ENCODE data around the gene ACO1. TPM values are rescaled to one million over a fixed set of nuclear protein-coding genes. Genes with fewer than 3 reads are reported as not detected.

The ACO1 gene
- total and polyA plus RNA-seq, 4 donors: 12.5 to 47.1 (median 21.9) TPM

- peaks cover 0 to 2% (median 0%) of the 10 kb centered on the region in 3 donors for H3K27me3 ChIP-seq (ENCODE audit: control insufficient read depth in 3 of 3, insufficient read depth in 3 of 3, low read length in 2 of 3)
- H3K4me3 ChIP-seq: no peak overlapping the region
- TF ChIP-seq CTCF (IDR thresholded peaks at IDR 0.05; ENCODE audit: control extremely low read depth, extremely low read depth): no peak
- no peaks in the 10 kb centered on the region for H3K36me3 ChIP-seq (ENCODE audit: control insufficient read depth in 4 of 4, insufficient read depth in 4 of 4, low read length in 4 of 4)
- H3K9me3 ChIP-seq (ENCODE audit: control insufficient read depth in 4 of 4, insufficient read depth in 3 of 4, low read length in 3 of 4): no peaks in the 10 kb centered on the region
- no peak overlapping the region for H3K27ac ChIP-seq (ENCODE audit: low read depth in 1 of 2, low read length in 1 of 2)
- H3K4me1 ChIP-seq (ENCODE audit: control insufficient read depth in 5 of 5, insufficient read depth in 5 of 5, low read length in 5 of 5): no peaks in the 10 kb centered on the region
- WGBS, 2 donors: 78 to 85% methylated on average over 4 of the region's 4 CpGs
- DNase-seq: no peak
- H3K9ac ChIP-seq (ENCODE audit: insufficient read depth in 1 of 2, low read length in 2 of 2): no peak overlapping the region
- no peak for ATAC-seq (ENCODE audit: insufficient read depth, low FRiP score)
Measured at GRCh38 chr9:32359452-32359851, 25.0 kb upstream of the ACO1 start.

GRCh38 chr9:32360983-32361673 is 23.3 kb upstream of the ACO1 start:
- no peak for TF ChIP-seq CTCF (IDR thresholded peaks at IDR 0.05; ENCODE audit: control extremely low read depth, extremely low read depth)
- H3K9me3 ChIP-seq (ENCODE audit: control insufficient read depth in 4 of 4, insufficient read depth in 3 of 4, low read length in 3 of 4): no peaks in the 10 kb centered on the region
- 78 to 85% methylated on average over 5 of the region's 5 CpGs for WGBS, 2 donors
- DNase-seq (no peak), ATAC-seq (ENCODE audit: insufficient read depth, low FRiP score) (no peak)
- peaks cover 0 to 2% (median 0%) of the 10 kb centered on the region in 3 donors for H3K27me3 ChIP-seq (ENCODE audit: control insufficient read depth in 3 of 3, insufficient read depth in 3 of 3, low read length in 2 of 3)
- H3K36me3 ChIP-seq (ENCODE audit: control insufficient read depth in 4 of 4, insufficient read depth in 4 of 4, low read length in 4 of 4): no peaks in the 10 kb centered on the region
- no peaks in the 10 kb centered on the region for H3K4me1 ChIP-seq (ENCODE audit: control insufficient read depth in 5 of 5, insufficient read depth in 5 of 5, low read length in 5 of 5)
- no peak overlapping the region for H3K27ac ChIP-seq (ENCODE audit: low read depth in 1 of 2, low read length in 1 of 2)
- H3K4me3 ChIP-seq: no peak overlapping the region
- no peak overlapping the region for H3K9ac ChIP-seq (ENCODE audit: insufficient read depth in 1 of 2, low read length in 2 of 2)

DNA sequence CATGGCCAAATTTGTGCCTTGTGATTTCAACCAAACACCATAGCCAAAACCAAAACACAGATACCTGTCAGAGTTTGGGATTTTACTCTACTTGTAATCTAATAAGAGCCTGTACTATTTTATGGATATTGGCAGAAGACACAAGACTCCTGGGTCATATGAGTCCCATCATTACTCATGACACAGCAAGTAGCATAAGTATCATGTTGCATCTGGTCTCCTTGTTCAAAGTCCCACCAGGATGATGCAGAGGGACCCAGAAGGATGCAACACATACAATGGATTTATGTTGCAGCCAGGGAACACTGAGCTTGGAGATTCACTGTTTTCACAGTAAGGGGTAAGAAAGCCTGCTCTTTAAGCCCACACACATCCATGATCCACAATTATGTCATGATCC is 13.2 kb upstream of the ACO1 start:
- Histone ChIP-seq H3K4me3 (no peak overlapping the region), H3K9ac (ENCODE audit: insufficient read depth in 1 of 2, low read length in 2 of 2) (no peak overlapping the region), H3K27ac (ENCODE audit: low read depth in 1 of 2, low read length in 1 of 2) (no peak overlapping the region), H3K4me1 (ENCODE audit: control insufficient read depth in 5 of 5, insufficient read depth in 5 of 5, low read length in 5 of 5) (no peaks in the 10 kb centered on the region), H3K9me3 (ENCODE audit: control insufficient read depth in 4 of 4, insufficient read depth in 3 of 4, low read length in 3 of 4) (peaks cover 0 to 6% (median 0%) of the 10 kb centered on the region in 4 donors), H3K27me3 (ENCODE audit: control insufficient read depth in 3 of 3, insufficient read depth in 3 of 3, low read length in 2 of 3) (peaks cover 0 to 11% (median 0%) of the 10 kb centered on the region in 3 donors), H3K36me3 (ENCODE audit: control insufficient read depth in 4 of 4, insufficient read depth in 4 of 4, low read length in 4 of 4) (no peaks in the 10 kb centered on the region)
- DNase-seq (no peak), ATAC-seq (ENCODE audit: insufficient read depth, low FRiP score) (no peak)
- no peak for TF ChIP-seq CTCF (IDR thresholded peaks at IDR 0.05; ENCODE audit: control extremely low read depth, extremely low read depth)

GRCh38 chr9:32371679-32372078 is 12.8 kb upstream of the ACO1 start:
- Histone ChIP-seq H3K36me3 (ENCODE audit: control insufficient read depth in 4 of 4, insufficient read depth in 4 of 4, low read length in 4 of 4) (no peaks in the 10 kb centered on the region), H3K27ac (ENCODE audit: low read depth in 1 of 2, low read length in 1 of 2) (no peak overlapping the region), H3K9ac (ENCODE audit: insufficient read depth in 1 of 2, low read length in 2 of 2) (no peak overlapping the region), H3K27me3 (ENCODE audit: control insufficient read depth in 3 of 3, insufficient read depth in 3 of 3, low read length in 2 of 3) (peaks cover 0 to 11% (median 0%) of the 10 kb centered on the region in 3 donors), H3K4me3 (no peak overlapping the region), H3K9me3 (ENCODE audit: control insufficient read depth in 4 of 4, insufficient read depth in 3 of 4, low read length in 3 of 4) (peaks cover 0 to 6% (median 0%) of the 10 kb centered on the region in 4 donors), H3K4me1 (ENCODE audit: control insufficient read depth in 5 of 5, insufficient read depth in 5 of 5, low read length in 5 of 5) (no peaks in the 10 kb centered on the region)
- 89 to 95% methylated on average over 2 of the region's 2 CpGs for WGBS, 2 donors
- no peak for TF ChIP-seq CTCF (IDR thresholded peaks at IDR 0.05; ENCODE audit: control extremely low read depth, extremely low read depth)
- DNase-seq (no peak), ATAC-seq (ENCODE audit: insufficient read depth, low FRiP score) (no peak)

Data from lung (tissue), 12 donors.